Liver (tissue), 3 donors: ENCODE data around the gene LMOD1.

Source experiments
- EGR1 ChIP-seq, 2 donors: IDR thresholded peaks; 2 replicates each; pipeline ENCODE4 v1.6.1; 2016 to 2018; ENCODE audit warnings: antibody characterized with exemption in 2 of 2, low read depth in 2 of 2
- FOXA1 ChIP-seq: IDR thresholded peaks from 2 replicates; pipeline ENCODE4 v1.6.1; 2016; ENCODE audit warnings: antibody characterized with exemption
- GABPA ChIP-seq, 2 donors: IDR thresholded peaks in 1 of 2; conservative IDR thresholded peaks in 1 of 2; 2 replicates each; pipeline ENCODE4 v1.6.1; 2016; ENCODE audit warnings: antibody characterized with exemption in 2 of 2, mild to moderate bottlenecking in 1 of 2, moderate library complexity in 1 of 2
- JUND ChIP-seq, 2 donors: IDR thresholded peaks; 2 replicates each; pipeline ENCODE4 v1.6.1; 2016; ENCODE audit warnings: antibody characterized with exemption in 2 of 2
- RAD21 ChIP-seq, 2 donors: IDR thresholded peaks; 2 replicates each; pipeline ENCODE4 v1.6.1; 2016; ENCODE audit warnings: antibody characterized with exemption in 2 of 2, mild to moderate bottlenecking in 2 of 2
- SP1 ChIP-seq: IDR thresholded peaks from 2 replicates; pipeline ENCODE4 v1.6.1; 2018; ENCODE audit warnings: antibody characterized with exemption, mild to moderate bottlenecking
- TAF1 ChIP-seq: conservative IDR thresholded peaks from 2 replicates; pipeline ENCODE4 v1.6.1; 2016; ENCODE audit warnings: antibody characterized with exemption, mild to moderate bottlenecking
- YY1 ChIP-seq: IDR thresholded peaks from 2 replicates; pipeline ENCODE4 v1.6.1; 2016; ENCODE audit warnings: antibody characterized with exemption, mild to moderate bottlenecking
- TF ChIP-seq, protein P1 (sequence below): fragments of 150-350 bp; IDR thresholded peaks from 2 replicates; pipeline ENCODE4 v1.5.1; 2017; ENCODE audit warnings: improper control_type of control experiment, low read depth, low read length; ENCODE audit not compliant: missing input control
- TF ChIP-seq, protein P2 (sequence below): IDR thresholded peaks from 2 replicates; pipeline ENCODE4 v1.6.1; 2016; ENCODE audit warnings: antibody characterized with exemption
- TF ChIP-seq, protein P3 (sequence below): IDR thresholded peaks from 2 replicates; pipeline ENCODE4 v1.6.1; 2016; ENCODE audit warnings: antibody characterized with exemption, mild to moderate bottlenecking
- TF ChIP-seq, protein P4 (sequence below): IDR thresholded peaks from 2 replicates; pipeline ENCODE4 v1.6.1; 2016; ENCODE audit warnings: antibody characterized with exemption
- donor health status: healthy.
- donor health status: healthy.

DNA sequence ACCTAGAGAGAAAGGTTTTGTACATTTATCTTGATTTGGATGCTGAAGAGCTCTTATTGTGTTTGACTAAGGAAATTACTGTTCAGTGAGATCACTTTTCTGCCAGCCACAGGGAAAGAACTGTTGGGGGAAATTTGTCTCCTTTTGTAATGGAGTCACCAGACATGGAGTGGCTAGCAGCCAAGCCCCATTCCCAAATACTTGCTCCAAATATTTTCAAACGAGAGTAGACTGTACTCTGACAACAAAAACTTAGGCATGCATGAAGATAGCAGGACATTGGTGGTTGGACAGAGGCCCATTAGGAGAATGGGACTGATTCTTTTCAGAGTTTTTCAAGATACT lies 96.3 kb downstream of the LMOD1 start:
- TF ChIP-seq, protein P1, sequence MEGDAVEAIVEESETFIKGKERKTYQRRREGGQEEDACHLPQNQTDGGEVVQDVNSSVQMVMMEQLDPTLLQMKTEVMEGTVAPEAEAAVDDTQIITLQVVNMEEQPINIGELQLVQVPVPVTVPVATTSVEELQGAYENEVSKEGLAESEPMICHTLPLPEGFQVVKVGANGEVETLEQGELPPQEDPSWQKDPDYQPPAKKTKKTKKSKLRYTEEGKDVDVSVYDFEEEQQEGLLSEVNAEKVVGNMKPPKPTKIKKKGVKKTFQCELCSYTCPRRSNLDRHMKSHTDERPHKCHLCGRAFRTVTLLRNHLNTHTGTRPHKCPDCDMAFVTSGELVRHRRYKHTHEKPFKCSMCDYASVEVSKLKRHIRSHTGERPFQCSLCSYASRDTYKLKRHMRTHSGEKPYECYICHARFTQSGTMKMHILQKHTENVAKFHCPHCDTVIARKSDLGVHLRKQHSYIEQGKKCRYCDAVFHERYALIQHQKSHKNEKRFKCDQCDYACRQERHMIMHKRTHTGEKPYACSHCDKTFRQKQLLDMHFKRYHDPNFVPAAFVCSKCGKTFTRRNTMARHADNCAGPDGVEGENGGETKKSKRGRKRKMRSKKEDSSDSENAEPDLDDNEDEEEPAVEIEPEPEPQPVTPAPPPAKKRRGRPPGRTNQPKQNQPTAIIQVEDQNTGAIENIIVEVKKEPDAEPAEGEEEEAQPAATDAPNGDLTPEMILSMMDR, result no peak
- no peak for TF ChIP-seq YY1
- TF ChIP-seq, protein P2, sequence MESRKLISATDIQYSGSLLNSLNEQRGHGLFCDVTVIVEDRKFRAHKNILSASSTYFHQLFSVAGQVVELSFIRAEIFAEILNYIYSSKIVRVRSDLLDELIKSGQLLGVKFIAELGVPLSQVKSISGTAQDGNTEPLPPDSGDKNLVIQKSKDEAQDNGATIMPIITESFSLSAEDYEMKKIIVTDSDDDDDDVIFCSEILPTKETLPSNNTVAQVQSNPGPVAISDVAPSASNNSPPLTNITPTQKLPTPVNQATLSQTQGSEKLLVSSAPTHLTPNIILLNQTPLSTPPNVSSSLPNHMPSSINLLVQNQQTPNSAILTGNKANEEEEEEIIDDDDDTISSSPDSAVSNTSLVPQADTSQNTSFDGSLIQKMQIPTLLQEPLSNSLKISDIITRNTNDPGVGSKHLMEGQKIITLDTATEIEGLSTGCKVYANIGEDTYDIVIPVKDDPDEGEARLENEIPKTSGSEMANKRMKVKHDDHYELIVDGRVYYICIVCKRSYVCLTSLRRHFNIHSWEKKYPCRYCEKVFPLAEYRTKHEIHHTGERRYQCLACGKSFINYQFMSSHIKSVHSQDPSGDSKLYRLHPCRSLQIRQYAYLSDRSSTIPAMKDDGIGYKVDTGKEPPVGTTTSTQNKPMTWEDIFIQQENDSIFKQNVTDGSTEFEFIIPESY, result no peak
- TF ChIP-seq, protein P3, sequence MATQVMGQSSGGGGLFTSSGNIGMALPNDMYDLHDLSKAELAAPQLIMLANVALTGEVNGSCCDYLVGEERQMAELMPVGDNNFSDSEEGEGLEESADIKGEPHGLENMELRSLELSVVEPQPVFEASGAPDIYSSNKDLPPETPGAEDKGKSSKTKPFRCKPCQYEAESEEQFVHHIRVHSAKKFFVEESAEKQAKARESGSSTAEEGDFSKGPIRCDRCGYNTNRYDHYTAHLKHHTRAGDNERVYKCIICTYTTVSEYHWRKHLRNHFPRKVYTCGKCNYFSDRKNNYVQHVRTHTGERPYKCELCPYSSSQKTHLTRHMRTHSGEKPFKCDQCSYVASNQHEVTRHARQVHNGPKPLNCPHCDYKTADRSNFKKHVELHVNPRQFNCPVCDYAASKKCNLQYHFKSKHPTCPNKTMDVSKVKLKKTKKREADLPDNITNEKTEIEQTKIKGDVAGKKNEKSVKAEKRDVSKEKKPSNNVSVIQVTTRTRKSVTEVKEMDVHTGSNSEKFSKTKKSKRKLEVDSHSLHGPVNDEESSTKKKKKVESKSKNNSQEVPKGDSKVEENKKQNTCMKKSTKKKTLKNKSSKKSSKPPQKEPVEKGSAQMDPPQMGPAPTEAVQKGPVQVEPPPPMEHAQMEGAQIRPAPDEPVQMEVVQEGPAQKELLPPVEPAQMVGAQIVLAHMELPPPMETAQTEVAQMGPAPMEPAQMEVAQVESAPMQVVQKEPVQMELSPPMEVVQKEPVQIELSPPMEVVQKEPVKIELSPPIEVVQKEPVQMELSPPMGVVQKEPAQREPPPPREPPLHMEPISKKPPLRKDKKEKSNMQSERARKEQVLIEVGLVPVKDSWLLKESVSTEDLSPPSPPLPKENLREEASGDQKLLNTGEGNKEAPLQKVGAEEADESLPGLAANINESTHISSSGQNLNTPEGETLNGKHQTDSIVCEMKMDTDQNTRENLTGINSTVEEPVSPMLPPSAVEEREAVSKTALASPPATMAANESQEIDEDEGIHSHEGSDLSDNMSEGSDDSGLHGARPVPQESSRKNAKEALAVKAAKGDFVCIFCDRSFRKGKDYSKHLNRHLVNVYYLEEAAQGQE, result no peak
- TF ChIP-seq FOXA1, result no peak
- TF ChIP-seq RAD21 (IDR thresholded peaks at IDR 0.05), result no peak
- TF ChIP-seq EGR1 (IDR thresholded peaks at IDR 0.05; ENCODE audit: low read depth in 2 of 2), result no peak
- TF ChIP-seq, protein P4, sequence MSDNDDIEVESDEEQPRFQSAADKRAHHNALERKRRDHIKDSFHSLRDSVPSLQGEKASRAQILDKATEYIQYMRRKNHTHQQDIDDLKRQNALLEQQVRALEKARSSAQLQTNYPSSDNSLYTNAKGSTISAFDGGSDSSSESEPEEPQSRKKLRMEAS, result no peak
- TF ChIP-seq GABPA (IDR thresholded peaks at IDR 0.05 in 1 of 2, conservative IDR thresholded peaks at IDR 0.05 in 1 of 2), result no peak
- TF ChIP-seq SP1, result no peak
- no peak for TF ChIP-seq TAF1
- no peak for TF ChIP-seq JUND (IDR thresholded peaks at IDR 0.05)
